Islet precursor cell (in vitro differentiated cells): ENCODE data around the gene RFNG.

Experiments
- DNase-seq: peaks from one replicate; pipeline ENCODE4 v3.0.0-alpha.2; 2018

The RFNG gene, protein sequence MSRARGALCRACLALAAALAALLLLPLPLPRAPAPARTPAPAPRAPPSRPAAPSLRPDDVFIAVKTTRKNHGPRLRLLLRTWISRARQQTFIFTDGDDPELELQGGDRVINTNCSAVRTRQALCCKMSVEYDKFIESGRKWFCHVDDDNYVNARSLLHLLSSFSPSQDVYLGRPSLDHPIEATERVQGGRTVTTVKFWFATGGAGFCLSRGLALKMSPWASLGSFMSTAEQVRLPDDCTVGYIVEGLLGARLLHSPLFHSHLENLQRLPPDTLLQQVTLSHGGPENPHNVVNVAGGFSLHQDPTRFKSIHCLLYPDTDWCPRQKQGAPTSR

DNA sequence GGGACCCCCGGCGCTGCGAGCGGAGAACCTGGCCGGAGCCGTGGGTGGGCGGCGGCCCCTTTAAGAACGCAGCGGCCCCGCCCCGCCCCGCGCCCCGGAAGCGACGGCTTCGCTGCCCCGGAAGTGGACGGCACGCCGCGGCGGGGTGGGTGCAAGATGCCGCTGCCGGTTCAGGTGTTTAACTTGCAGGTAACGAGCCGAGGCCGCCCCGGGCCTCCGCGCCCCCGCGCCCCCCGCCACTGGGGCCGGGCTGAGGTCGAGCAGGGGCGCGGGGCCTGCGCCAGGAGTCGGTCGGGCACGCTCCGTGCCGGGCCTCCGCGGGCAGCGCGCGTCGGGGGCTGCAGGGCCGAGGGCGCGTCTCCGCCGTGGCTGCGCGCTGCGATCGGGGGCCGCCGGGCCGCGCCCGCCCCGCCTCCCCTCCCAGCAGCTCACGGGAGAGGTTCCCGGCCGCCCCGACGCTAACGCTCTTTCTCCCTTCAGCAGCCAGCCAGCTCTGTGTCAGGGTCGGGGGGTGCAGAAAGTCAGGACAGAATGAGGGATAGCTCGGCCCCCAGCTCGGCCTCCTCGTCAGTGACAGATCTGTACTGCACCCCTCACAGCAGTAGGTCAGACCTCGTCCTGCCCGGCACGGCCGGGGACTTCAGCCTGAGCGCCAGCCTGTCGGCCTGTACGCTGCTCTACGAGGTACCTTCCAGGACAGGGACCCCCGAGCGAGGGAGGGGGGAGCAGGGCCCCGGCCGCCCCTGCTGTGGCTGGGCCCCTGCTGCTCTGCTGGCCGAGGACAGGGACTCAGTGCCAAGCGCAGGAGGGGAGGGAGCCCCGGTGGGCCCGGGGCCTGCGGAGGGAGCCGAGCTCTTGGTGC is at the start of gene RFNG, which contains the start of gene GPS1:
Gene RFNG, minus strand, starts transcription at position 36 of the 862 bp plus-strand sequence. CDS start 45 bp downstream, outside the sequence.
Gene GPS1, plus strand, starts transcription at position 123 of the 862 bp plus-strand sequence. Its CDS starts 34 bp downstream, at position 157.
- peak; percentile 86 for DNase-seq

DNA sequence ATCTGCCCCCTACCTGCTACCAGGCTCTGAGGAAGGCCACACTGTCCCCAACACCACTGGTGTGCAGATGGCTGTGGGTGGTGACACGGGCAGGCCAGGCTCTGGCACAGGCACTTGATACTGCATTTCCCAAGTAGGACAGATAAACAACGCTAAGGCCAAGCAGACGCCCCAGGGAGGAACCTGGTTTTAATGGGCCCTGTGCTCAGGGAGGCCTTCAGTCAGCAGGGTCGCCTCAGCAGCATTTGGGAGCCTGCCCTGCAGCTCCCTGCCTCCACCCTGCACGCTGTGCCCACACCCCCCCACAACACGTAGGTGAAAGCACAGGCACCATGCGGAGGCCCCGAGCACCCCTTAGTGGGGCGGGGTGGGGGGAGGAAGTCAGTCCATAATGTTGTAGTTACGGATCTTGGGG is 49.7 kb upstream of the RFNG start:
- no peak for DNase-seq

DNA sequence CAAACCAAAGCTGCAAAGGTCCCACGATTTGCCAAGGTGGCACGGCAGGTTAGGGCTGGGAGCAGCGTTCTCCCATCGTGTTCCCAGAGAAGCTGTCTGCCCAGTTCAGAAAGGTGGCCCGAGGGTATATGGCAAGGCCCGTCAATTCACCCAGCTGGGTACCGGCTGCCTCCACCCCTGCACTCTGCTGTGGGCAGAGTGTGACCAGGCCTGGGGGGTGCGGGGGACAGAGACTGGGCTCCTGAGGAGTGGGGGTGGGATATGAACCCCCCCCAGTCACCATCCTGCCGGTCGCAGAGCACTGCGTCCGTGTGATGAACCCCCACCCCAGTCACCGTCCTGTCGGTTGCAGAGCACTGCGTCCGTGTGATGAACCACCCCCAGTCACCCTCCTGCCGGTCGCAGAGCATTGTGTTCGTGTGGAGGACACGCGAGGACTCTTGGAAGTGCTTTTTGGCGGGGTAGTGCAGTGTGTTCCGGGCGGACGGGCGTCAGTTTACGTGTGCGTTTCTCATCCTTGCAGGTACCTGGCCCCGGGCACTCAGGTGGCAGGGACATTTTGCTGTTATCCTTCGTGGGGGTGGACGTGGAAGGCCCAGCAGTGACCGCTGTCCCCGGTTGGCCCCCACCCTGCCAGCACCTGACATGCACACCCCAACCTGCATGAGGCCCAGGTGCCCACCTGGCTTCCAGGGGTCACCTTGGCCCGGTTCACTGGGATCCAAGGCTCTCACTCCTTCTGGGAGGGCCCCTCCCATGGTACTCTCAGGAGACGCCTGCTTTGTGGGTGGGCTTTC is 49.1 kb upstream of the RFNG start:
- DNase-seq = no peak

DNA sequence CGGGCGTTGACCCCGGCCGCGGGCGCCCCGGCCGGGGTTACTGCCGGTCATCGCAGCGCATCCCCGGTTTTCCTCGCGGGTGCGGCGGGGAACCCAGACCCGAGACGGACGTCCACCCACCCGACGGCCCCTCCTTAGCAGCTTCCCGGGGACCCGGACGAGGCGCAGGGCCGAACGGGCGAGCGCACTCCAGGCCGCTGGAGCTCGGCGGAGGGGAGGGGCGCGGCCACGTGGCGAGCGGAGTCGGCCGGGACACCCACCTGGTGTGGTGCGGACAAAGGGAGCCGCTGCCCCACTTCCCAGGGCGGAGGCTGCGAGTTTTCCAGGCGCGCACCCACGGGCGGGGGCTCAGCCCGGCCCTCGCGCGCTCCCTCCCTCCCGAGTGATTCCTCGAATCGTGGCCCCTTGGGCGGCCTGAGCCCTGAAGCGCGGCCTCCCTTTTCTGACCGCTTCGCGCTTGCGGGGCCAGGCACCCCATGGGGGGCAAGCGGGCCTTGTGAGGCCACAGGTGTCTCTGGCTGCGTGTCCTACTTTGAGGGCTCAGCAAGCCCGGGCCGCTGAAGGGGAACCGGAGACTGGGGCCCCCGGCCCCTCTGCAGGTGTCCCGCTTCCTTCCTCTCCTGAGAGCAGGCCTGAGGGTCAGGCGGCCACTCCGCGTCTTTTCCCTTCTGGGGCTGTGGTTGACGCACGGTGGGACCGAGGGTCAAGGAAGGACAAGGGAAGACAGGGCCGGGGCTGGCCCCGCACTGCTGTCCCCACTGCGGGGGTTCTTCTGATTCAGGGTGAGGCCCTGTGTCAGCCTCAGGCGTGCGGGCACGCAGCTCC is 47.5 kb upstream of the RFNG start:
- DNase-seq = peak; percentile 83

DNA sequence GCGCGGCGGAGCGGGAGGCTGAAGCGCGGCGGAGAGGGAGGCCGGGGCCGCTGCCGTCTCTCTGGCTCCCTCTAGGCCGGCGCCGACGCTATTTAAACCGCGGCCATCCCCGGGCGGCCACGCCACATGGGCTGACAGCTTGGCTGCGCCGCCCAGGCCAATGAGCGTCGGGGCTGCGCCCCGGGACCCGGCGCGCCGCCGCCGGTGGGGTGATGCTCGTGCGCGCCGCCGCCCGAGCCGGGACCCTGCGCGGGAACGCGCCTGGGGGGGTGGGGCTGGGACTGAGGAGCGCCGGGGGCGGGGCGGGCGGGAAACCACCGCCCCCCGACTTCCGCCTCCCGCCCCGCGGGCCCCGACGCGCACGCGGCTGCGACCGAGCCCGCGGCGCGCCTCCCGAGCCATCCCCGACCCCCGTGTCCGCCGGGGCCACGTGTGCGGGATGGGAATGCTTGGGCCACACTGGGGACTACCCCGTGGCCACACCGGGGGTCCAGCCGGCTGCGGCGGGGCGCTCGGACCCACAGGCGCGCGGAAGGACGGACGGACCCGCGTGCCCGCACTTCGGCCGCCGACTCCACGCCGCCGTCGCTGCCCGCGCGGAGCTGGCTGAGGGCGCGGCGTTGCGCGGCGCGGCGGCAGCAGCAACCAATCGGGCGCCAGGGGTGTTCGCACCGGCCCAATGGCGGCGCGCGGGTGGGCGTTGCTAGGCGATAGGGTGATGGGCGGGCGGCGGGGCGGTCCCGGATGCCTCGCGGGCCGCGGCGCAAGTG is 46.7 kb upstream of the RFNG start, which contains the start of gene FASN:
Gene FASN, minus strand, starts transcription at position 68 of the 770 bp plus-strand sequence. CDS start 1,791 bp downstream, outside the sequence.
- peak; percentile 99 for DNase-seq

DNA sequence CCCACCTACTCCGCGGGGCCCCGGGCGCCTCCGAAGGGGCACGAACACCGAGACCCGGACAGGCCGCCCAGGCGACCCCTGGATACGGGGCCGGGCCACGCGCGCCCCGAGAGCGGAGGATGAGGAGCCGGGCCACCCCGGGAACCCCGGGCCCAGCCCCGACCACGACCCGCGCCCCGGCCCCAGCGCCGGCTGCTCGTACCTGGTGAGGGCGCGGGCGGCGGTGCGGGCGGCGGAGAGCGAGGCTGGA is 46.2 kb upstream of the RFNG start:
- no peak for DNase-seq

DNA sequence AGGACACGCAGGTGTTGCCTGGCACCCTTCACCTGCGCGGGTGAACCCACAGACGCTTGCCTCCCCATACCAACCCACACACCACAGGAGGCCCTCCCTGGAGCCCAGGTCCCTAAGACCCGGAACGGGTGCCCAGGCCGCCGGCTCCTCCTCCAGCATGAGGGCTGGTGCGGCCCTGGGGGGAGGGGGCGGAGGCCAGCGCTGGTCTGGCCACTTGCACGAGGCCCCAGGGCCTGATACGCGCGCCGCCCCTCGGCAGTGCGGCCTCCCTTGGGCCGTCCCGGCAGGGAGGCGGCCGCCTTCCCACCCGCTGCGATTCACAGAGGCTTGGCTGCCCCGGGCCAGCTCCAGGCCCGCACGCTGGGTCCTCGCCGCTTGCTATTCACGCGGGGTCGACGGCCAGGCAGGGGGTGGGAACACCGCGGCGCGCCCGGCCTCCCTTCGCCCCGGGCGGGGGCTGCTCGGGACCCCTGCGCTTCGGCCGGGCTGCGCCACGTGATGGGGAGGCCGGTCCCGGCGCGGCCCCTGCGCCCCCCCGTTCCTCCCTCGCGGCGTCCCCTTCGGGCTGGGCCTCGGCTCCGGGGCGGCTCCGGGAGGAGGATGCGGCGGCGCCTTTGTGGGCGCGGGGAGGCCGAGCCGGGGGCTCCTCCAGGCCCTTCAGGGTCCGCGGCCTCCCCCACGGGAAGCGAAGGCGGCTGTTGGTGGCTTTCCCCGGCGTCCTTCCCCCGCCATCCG is 45.7 kb upstream of the RFNG start:
- DNase-seq = peak; percentile 84

DNA sequence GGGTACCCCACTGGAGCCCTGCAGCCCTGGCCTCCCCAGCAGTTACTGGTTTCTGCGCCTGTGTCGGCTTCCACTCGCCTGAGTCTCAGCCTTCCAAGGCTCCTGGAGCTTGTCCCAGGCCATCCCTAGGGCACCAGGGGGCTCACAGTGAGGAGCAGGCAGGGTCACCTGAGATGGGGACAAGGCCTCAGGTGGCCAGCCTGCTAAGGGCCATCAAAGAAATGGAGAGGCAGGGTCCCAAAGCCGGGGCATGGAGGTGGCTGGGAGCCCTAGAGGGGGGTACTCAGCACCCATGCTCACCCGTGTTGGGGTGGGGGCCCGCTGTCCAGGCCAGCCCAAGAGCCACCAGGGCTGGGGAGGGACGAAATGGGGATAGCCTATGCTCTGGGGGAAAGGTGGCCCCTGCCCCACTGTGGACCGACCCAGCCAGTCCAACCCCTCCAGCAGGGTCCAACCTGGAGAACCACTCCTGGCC is 45.1 kb upstream of the RFNG start:
- no peak for DNase-seq

DNA sequence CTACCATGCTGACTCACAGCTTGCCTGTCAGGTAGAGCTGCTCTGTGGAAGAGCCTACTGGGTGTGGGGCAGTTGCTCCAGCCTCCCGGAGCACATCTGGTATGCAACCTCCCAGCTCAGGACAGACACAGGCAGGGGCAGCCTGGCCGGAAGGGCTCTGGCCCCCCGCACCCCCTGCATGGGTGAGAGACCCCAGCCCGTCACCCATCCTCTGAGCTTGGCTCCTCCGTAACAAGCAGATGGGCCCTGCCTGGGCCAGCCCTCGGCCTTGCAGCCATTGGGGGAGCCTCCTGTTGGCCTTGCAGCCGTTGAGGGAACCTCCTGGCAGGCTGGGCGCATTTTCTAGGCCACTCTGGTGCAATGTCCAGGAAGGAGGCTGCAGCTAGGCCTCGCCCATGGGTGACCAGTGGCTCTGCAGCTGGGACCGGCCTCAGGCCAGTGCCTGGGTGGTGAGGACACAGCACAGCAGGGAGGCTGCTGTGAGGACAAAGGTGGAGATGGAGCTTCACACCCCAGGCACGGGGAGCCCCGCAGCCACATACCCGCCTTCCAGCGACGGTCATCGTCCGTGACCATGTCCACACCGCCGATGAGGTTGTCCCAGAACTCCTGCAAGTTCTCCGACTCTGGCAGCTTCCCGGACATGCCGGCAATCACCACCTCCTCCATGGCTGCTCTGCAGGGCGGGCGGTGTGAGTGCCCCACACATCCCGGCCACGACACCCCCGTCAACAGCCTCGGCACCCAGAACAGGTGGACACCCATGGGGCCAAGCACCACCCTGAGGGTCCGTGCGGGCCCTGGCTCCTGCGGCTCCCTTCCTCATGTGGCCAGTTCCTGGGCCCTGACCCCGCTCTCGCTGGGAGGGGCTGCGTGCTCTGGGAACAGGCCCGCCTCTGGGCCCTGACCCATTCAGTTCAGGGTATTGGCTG is 44.4 kb upstream of the RFNG start:
- peak; percentile 88 for DNase-seq

DNA sequence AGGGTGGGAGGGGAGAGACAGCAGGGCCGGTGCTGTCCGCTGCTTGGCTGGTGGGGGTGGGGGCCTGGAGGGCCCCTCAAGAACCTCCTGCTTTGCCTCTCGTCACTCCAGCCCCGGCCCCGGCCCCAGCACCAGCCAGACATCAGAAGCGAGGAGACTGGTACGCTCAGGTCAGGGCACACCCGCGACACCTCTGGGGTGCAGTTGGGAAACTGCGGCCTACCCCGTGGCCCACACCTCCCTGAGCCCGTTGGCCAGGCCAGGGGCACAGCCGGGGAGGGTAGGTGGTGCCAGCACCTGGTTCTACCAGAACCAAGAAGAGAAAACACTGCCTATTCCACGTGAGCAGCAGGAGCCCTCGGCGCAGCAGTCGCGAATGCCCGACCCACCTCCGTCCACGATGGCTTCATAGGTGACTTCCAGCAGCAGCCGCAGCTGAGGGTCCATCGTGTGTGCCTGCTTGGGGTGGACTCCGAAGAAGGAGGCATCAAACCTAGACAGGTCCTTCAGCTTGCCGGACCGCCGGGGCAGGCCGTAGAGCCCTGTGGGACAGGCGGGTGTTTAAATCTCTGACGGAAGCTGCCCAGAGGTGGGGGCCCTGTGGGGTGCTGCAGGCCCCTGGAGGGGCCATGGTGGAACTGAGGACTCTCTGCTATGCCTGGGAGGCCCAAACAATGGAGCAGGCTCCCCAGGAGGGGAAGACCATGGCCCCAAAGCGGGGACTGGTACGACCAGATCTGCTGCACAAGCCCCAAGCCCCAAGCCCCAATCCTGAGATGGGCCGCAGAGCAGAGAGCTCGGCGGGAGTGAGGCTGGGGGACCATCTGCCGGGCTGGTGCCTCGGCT is 43.5 kb upstream of the RFNG start:
- DNase-seq = no peak

DNA sequence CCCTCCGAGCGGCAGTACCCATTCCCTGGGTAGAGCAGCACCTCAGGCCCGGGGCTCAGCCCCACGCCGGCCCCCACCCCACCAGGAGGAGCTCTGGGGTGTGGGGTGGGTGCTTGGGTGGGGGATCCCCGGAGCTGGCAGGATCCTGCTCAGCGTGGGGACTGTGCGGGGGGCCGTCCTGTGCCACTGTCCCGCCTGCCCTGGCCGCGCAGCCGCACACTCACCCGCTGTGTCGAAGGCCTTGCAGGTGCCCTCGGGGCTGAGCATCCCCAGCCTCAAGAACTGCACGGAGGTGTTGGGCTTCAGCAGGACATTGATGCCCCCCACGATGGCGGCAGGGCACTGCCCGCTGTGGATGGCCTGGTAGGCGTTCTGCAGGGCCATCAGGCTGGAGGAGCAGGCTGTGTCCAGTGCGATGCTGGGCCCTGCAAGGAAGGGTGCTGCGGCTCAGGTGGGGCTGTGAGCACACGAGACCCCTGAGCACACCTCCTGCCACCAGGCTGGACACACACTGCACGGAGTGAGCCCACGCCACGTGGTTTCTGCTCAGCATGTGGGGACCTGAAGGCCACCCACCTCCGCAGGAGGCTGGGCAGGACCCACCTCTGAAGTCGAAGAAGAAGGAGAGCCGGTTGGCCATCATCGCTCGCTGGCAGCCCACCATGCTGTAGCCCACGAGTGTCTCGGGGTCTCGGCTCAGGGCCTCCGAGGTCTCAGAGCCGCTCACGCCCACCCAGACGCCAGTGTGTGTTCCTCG is 41.6 kb upstream of the RFNG start:
- DNase-seq = no peak

DNA sequence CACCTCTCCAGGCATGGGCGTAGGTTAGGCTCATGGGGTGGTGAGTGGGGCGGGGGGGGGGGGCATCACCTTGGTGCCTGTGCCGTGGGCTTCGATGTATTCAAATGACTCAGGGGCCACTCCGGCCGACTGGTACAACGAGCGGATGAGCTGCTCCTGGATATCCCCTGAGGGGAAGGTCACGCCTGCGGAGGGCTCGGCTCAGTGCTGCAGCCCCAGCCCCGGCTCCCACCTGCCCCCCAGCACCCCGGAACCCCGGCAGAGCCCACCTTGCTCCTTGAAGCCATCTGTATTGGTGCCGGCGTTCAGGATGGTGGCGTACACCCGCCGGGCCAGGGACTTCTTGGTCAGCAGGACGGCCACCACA is 41.0 kb upstream of the RFNG start:
- DNase-seq = no peak

DNA sequence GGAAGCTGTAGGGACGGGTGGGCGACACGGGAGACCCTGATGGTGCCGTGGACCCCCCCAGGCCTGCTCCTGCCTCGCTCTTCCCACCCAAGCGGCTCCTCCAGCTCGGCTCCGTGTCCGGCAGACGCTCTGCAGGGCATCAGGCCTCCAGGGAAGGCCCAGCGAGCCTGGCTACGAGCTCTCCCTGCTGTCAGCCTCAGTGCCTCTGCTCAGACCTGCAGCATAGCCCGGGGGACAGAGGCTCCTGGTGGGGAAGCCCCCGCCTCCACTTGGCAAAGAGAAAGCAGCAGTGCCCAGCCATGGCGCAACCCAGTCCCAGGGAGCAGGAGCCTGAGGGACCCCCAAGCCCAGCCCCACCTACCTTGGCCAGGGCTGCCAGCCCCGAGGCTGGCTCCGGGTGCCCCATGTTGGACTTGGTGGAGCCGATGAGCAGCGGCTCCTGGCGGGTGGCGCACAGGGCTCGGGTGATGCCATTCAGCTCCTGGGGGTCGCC is 40.5 kb upstream of the RFNG start:
- no peak for DNase-seq

DNA sequence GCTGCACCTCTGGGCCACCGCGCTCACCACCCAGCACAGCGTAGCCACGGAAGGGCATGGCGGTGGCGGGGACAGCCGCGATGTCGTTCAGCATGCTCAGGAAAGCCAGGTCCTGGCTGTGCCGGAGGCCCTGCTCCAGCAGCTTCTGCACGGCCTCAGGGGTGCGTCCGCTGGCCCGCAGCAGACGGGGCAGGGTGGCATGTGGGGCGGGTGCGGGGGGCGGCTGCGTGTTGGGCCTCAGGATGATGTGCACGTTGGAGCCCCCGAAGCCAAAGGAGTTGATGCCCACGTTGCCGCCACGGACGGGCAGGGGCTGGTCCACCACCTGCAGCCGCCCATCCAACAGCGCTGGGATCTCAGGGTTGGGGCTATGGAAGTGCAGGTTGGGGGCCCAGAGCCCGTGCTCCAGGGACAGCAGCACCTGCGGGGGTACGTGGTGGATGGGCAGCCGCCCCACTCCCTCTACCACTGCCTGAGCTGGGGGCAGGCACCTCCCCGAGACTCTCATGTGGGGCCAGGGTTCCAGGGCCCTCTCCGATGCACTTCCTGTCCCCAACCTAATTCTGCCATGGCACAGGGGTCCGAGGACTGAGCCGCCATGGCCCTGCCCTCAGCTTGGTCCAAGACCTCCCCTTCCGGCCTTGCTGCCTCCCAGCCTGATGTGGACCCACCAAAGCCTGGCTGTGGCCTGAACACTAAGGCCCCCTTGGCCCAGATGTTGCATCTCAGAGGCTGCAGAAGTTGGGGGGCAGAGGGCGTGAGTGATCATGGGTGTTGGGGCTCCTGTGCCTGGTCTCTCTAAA is 39.9 kb upstream of the RFNG start:
- no peak for DNase-seq

DNA sequence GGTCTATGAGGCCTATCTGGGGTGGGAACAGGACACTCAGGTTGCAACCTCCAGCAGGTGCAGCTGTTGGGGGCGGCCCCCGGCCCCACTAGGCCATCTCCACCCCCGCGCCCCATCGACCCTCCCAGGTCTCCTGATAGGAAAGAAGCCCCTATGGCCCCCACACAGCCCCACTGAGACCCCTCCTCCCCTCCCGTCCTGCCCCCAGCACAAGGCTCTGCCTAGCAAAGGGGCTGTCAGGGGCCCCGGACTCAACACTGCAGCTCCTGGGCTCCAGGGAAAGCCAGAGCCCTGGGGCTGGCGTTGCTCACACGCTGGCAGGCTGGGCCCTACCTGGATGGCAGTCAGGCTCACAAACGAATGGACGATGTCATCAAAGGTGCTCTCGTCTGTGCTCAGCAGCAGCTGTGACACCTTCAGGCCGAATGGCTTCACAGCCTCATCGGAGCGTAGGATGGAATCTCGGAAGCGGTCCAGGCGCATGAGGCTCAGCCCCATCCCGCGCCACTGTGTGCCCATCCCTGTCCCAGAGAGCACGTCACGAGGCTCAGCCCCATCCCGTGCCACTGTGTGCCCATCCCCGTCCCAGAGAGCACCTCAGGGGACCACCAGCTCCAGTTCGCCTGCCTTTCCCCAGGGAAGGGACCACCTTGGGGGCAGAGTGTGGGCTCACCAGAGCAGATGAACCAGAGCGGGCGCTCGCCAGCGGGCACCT is 39.1 kb upstream of the RFNG start:
- no peak for DNase-seq
